ENCODE measurements around the gene RAB28.

- TF ChIP-seq POLR2A (IDR thresholded peaks at IDR 0.05) (no peak), CTCF (IDR thresholded peaks at IDR 0.05) (no peak)
Observed at GRCh38 chr4:13348216-13348615, 135.9 kb downstream of the RAB28 start.
